Measurements from ENCODE around the gene ZNF511.
A peak's percentile ranks its signal among the peaks of the same experiment; 100 is the strongest.
"Not testable (repeated sequence)": the region's sequence is repeated elsewhere in the genome, so short reads cannot be mapped to it uniquely, and the experiment has no call there.

ZNF511 gene

GRCh38 chr10:133316732-133317131 lies 8.0 kb downstream of the ZNF511 start:
- DNase-seq, result no peak

GRCh38 chr10:133318494-133319127 lies 9.9 kb downstream of the ZNF511 start:
- peak; percentile 77 for DNase-seq

GRCh38 chr10:133320852-133321422 lies 12.2 kb downstream of the ZNF511 start:
- DNase-seq, result not testable (repeated sequence)

GRCh38 chr10:133322064-133322709 lies 13.5 kb downstream of the ZNF511 start:
- DNase-seq, result not testable (repeated sequence)

- DNase-seq, result peak; percentile 44
Observed at GRCh38 chr10:133324198-133324792, 15.6 kb downstream of the ZNF511 start.

- DNase-seq, result no peak
Observed at GRCh38 chr10:133324857-133325260, 16.1 kb downstream of the ZNF511 start.

- DNase-seq, result no peak
Observed at GRCh38 chr10:133325440-133326222, 16.9 kb downstream of the ZNF511 start.

- no peak for DNase-seq
Observed at GRCh38 chr10:133326223-133326551, 17.5 kb downstream of the ZNF511 start.

- DNase-seq, result no peak
Observed at GRCh38 chr10:133326745-133327650, 18.3 kb downstream of the ZNF511 start.

GRCh38 chr10:133327651-133328357 lies 19.1 kb downstream of the ZNF511 start:
- DNase-seq, result no peak

- DNase-seq, result no peak
Observed at GRCh38 chr10:133328358-133329343, 19.9 kb downstream of the ZNF511 start.

GRCh38 chr10:133329491-133330202 lies 20.9 kb downstream of the ZNF511 start:
- DNase-seq, result peak; percentile 92

GRCh38 chr10:133332936-133333699 lies 24.4 kb downstream of the ZNF511 start:
- DNase-seq, result no peak

- DNase-seq, result no peak
Observed at GRCh38 chr10:133334503-133335245, 26.0 kb downstream of the ZNF511 start.

- peak; percentile 64 for DNase-seq
Observed at GRCh38 chr10:133335246-133336117, 26.8 kb downstream of the ZNF511 start.

- no peak for DNase-seq
Observed at GRCh38 chr10:133336118-133336576, 27.4 kb downstream of the ZNF511 start.

Measured in activated CD4-positive, CD25-positive, alpha-beta regulatory T cell treated with anti-CD3 and anti-CD28 coated beads, Interleukin-2, amount 50 U/mL, for 72 hours (primary cell).